C4-2B (cell line): ENCODE data around the gene RBMX.

Experiments used
- ZFX ChIP-seq: fragments of 450-650 bp; IDR thresholded peaks from 2 replicates; pipeline ENCODE4 v1.6.1; 2017
- TF ChIP-seq, protein P1 (sequence below): fragments of 450-650 bp; conservative IDR thresholded peaks from 2 replicates; pipeline ENCODE4 v1.5.1; 2017; ENCODE audit warnings: mild to moderate bottlenecking

DNA sequence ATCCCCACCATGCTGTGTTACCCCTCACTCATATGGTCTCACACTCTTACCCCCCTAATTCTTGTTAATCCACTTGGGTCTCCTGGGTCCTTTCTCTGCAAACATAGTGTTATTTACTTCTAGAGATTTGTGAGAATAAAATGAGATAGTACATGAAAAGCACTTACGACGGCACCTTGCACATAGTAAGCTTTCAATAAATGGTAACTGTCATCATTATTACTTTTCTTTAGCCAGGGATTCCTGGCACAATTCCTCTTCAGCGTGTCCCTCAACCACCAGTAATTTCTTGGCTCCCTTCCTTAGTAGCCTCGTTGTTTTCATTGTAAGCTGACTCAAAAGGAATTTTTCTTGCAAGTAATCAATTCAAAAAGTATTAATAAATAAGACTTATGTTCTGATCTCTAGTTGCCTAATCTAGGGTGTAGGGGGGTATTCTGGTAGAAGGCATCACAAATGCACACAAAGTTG is 30.1 kb upstream of the RBMX start:
- TF ChIP-seq, protein P1, sequence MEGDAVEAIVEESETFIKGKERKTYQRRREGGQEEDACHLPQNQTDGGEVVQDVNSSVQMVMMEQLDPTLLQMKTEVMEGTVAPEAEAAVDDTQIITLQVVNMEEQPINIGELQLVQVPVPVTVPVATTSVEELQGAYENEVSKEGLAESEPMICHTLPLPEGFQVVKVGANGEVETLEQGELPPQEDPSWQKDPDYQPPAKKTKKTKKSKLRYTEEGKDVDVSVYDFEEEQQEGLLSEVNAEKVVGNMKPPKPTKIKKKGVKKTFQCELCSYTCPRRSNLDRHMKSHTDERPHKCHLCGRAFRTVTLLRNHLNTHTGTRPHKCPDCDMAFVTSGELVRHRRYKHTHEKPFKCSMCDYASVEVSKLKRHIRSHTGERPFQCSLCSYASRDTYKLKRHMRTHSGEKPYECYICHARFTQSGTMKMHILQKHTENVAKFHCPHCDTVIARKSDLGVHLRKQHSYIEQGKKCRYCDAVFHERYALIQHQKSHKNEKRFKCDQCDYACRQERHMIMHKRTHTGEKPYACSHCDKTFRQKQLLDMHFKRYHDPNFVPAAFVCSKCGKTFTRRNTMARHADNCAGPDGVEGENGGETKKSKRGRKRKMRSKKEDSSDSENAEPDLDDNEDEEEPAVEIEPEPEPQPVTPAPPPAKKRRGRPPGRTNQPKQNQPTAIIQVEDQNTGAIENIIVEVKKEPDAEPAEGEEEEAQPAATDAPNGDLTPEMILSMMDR, result no peak
- no peak for TF ChIP-seq ZFX
